Endothelial cell (in vitro differentiated cells): ENCODE results near the gene PRELID3B. TPM values are rescaled to one million over a fixed set of nuclear protein-coding genes. Genes with fewer than 3 reads are reported as not detected.

ENCODE experiments used
- DNase-seq: peaks from one replicate; pipeline ENCODE4 v3.0.0; 2021; ENCODE audit warnings: low spot score
- H3K27ac Mint-ChIP-seq: one replicate; pipeline ENCODE4 v1.8.0; 2021; ENCODE audit warnings: mixed read lengths, inconsistent platforms; ENCODE audit not compliant: unreplicated experiment
- H3K27me3 Mint-ChIP-seq: one replicate; pipeline ENCODE4 v1.8.0; 2021; ENCODE audit warnings: mild to moderate bottlenecking, moderate library complexity, mixed read lengths, inconsistent platforms; ENCODE audit not compliant: unreplicated experiment
- H3K36me3 Mint-ChIP-seq: one replicate; pipeline ENCODE4 v1.8.0; 2021; ENCODE audit warnings: mild to moderate bottlenecking, low read depth, mixed read lengths, inconsistent platforms; ENCODE audit not compliant: unreplicated experiment
- H3K4me1 Mint-ChIP-seq: one replicate; pipeline ENCODE4 v1.8.0; 2021; ENCODE audit warnings: mild to moderate bottlenecking, mixed read lengths, inconsistent platforms; ENCODE audit not compliant: unreplicated experiment
- H3K4me3 Mint-ChIP-seq: one replicate; pipeline ENCODE4 v1.8.0; 2021; ENCODE audit warnings: mild to moderate bottlenecking, mixed read lengths, inconsistent platforms; ENCODE audit not compliant: unreplicated experiment
- H3K9me3 Mint-ChIP-seq: one replicate; pipeline ENCODE4 v1.8.0; 2021; ENCODE audit warnings: mixed read lengths, inconsistent platforms; ENCODE audit not compliant: unreplicated experiment
- total RNA-seq: library from RNA; stranded (reverse); fragmentation: NEBNext Ultra II Directional; extraction: Animal tissue kit (Norgen Biotek cat#: 25700); gene quantifications from one replicate; pipeline ENCODE4 v1.2.1, GENCODE V29; 2021; ENCODE audit not compliant: unreplicated experiment
- TF ChIP-seq, protein P1 (sequence below): fragments of 200-600 bp; sonication (generic); IDR thresholded peaks from one replicate; pipeline ENCODE4 v1.5.0; 2021; ENCODE audit warnings: antibody characterized with exemption; ENCODE audit not compliant: unreplicated experiment

Gene PRELID3B
- total RNA-seq, 1 donor from 2014 or later, result 40.2 TPM

DNA sequence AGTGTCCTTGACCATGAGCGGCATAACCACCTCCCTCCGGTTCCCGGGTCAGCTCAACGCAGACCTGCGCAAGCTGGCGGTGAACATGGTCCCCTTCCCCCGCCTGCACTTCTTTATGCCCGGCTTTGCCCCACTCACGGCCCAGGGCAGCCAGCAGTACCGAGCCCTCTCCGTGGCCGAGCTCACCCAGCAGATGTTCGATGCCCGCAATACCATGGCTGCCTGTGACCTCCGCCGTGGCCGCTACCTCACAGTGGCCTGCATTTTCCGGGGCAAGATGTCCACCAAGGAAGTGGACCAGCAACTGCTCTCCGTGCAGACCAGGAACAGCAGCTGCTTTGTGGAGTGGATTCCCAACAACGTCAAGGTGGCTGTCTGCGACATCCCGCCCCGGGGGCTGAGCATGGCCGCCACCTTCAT lies 18.5 kb downstream of the PRELID3B start:
- Mint-ChIP-seq H3K9me3 (no peaks in the 10 kb centered on the region), H3K4me3 (no peak overlapping the region), H3K27ac (no peak overlapping the region), H3K36me3 (peaks cover 40% of the 10 kb centered on the region), H3K27me3 (no peaks in the 10 kb centered on the region), H3K4me1 (peaks cover 19% of the 10 kb centered on the region)
- DNase-seq, result no peak
- TF ChIP-seq, protein P1, sequence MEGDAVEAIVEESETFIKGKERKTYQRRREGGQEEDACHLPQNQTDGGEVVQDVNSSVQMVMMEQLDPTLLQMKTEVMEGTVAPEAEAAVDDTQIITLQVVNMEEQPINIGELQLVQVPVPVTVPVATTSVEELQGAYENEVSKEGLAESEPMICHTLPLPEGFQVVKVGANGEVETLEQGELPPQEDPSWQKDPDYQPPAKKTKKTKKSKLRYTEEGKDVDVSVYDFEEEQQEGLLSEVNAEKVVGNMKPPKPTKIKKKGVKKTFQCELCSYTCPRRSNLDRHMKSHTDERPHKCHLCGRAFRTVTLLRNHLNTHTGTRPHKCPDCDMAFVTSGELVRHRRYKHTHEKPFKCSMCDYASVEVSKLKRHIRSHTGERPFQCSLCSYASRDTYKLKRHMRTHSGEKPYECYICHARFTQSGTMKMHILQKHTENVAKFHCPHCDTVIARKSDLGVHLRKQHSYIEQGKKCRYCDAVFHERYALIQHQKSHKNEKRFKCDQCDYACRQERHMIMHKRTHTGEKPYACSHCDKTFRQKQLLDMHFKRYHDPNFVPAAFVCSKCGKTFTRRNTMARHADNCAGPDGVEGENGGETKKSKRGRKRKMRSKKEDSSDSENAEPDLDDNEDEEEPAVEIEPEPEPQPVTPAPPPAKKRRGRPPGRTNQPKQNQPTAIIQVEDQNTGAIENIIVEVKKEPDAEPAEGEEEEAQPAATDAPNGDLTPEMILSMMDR, result no peak

DNA sequence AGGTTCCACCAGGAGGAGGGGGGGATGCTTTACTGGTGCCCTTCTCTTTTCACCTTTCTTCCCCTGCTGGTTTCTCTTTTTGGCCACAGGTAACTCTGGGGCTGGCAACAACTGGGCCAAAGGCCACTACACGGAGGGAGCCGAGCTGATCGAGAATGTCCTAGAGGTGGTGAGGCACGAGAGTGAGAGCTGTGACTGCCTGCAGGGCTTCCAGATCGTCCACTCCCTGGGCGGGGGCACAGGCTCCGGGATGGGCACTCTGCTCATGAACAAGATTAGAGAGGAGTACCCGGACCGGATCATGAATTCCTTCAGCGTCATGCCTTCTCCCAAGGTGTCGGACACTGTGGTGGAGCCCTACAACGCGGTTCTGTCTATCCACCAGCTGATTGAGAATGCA lies 19.0 kb downstream of the PRELID3B start:
- peaks cover 1% of the 10 kb centered on the region for H3K27me3 Mint-ChIP-seq
- H3K36me3 Mint-ChIP-seq, result peaks cover 40% of the 10 kb centered on the region
- H3K9me3 Mint-ChIP-seq, result no peaks in the 10 kb centered on the region
- DNase-seq, result no peak
- peaks cover 15% of the 10 kb centered on the region for H3K4me1 Mint-ChIP-seq
- H3K27ac Mint-ChIP-seq, result no peak overlapping the region
- H3K4me3 Mint-ChIP-seq, result no peak overlapping the region
- TF ChIP-seq, protein P1, result no peak

DNA sequence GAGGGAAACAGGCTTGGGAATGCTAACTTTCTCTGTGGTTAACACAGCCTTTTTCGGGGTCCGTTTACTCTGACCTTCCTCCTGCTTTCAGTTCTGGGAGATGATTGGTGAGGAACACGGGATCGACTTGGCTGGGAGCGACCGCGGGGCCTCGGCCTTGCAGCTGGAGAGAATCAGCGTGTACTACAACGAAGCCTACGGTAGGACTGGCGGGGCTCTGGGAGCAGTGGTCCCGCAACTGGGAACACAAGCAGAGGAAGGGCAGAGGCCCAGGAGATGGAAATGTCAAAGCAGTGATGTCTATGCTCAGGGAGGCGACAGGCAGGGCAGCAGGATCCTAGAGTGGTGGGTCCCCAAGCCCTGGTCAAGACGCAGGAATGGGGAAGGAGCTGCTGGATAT lies 19.8 kb downstream of the PRELID3B start:
- Mint-ChIP-seq H3K4me3 (no peak overlapping the region), H3K4me1 (peaks cover 14% of the 10 kb centered on the region), H3K27me3 (peaks cover 1% of the 10 kb centered on the region), H3K9me3 (no peaks in the 10 kb centered on the region), H3K27ac (no peak overlapping the region), H3K36me3 (peaks cover 35% of the 10 kb centered on the region)
- no peak for DNase-seq
- TF ChIP-seq, protein P1, result no peak

DNA sequence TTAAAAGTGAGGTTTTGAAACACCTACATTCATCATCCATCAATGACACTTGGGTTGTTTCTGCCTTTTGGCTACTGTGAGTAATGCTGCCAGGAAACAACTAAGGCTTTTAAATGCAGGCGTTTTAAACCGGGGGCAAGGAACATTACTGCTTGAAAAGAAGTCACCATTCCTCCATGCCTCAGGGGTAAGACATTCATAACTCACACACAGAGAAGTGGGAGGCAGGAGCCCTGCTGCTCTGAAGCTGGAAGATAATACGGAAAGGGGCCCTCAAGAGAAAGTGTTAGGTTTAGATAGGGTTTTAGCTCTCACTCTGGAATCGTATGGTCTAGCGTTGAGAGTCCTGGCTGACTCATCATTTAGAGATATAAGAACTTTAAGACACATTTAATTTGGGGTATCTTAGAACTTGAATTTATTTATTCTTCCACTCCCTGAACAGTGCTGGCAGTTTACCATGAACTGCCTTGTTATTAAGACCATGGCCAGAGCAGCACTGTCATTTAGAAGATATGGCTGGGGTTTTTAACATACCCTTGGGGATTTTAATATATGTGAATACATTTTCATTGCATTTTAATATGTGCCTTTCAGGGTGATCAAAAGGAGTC lies 21.5 kb downstream of the PRELID3B start:
- Mint-ChIP-seq H3K27me3 (peaks cover 1% of the 10 kb centered on the region), H3K27ac (no peak overlapping the region), H3K9me3 (no peaks in the 10 kb centered on the region), H3K4me3 (no peak overlapping the region), H3K36me3 (peaks cover 26% of the 10 kb centered on the region), H3K4me1 (peaks cover 19% of the 10 kb centered on the region)
- TF ChIP-seq, protein P1, result no peak
- DNase-seq, result no peak

DNA sequence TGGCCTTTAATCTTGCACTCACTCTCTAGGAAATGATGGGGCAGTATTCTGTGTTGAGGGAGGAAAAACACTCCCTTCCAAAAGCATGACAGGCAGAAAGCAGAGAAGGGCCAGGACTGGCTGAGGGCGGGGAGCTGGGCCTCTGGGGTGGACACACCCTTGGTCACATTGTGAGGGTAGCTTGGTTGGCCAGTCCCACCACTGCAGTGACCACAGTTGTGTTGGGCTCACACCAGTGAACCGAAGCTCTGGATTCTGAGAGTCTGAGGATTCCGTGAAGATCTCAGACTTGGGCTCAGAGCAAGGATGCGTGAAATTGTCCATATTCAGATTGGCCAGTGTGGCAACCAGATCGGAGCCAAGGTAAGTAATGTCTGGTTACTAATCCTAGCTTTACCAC lies 23.4 kb downstream of the PRELID3B start, which contains the start of gene TUBB1:
Gene TUBB1, plus strand, starts transcription at position 213 of the 400 bp plus-strand sequence. Its CDS starts 94 bp downstream, at position 307.
- TF ChIP-seq, protein P1, result no peak
- no peak for DNase-seq

More for the DNA sequence above, 23.4 kb downstream of the PRELID3B start, which contains the start of gene TUBB1:
- Mint-ChIP-seq H3K4me3 (peak within 1 kb of the TSS; percentile 42), H3K36me3 (peaks cover 13% of the 10 kb centered on the region), H3K27ac (no peak within 1 kb of the TSS), H3K9me3 (no peaks in the 10 kb centered on the region), H3K4me1 (peaks cover 26% of the 10 kb centered on the region), H3K27me3 (peaks cover 1% of the 10 kb centered on the region)
